ENCODE measurements around the gene GABPB1.

Gene GABPB1

GRCh38 chr15:50344006-50344464 lies 11.0 kb downstream of the GABPB1 start:
- no peak for DNase-seq (ENCODE audit: low read depth in 2 of 2)

GRCh38 chr15:50341616-50342136 lies 13.3 kb downstream of the GABPB1 start:
- no peak for DNase-seq (ENCODE audit: low read depth in 2 of 2)

- no peak for DNase-seq (ENCODE audit: low read depth in 2 of 2)
These were observed 14.6 kb downstream of the GABPB1 start for GRCh38 chr15:50340416-50340815.

- DNase-seq (ENCODE audit: low read depth in 2 of 2), result no peak
These were observed 15.3 kb downstream of the GABPB1 start for GRCh38 chr15:50339717-50340116.

- DNase-seq (ENCODE audit: low read depth in 2 of 2), result no peak
These were observed 19.7 kb downstream of the GABPB1 start for GRCh38 chr15:50335251-50335650.

GRCh38 chr15:50333229-50333628 lies 21.8 kb downstream of the GABPB1 start:
- no peak for DNase-seq (ENCODE audit: low read depth in 2 of 2)

GRCh38 chr15:50330921-50331320 lies 24.1 kb downstream of the GABPB1 start:
- no peak for DNase-seq (ENCODE audit: low read depth in 2 of 2)

- DNase-seq (ENCODE audit: low read depth in 2 of 2), result no peak
These were observed 26.9 kb downstream of the GABPB1 start for GRCh38 chr15:50328116-50328515.

- DNase-seq (ENCODE audit: low read depth in 2 of 2), result no peak
These were observed 33.3 kb downstream of the GABPB1 start for GRCh38 chr15:50321680-50322210.

GRCh38 chr15:50320504-50320903 lies 34.5 kb downstream of the GABPB1 start:
- no peak for DNase-seq (ENCODE audit: low read depth in 2 of 2)

GRCh38 chr15:50318697-50319096 lies 36.3 kb downstream of the GABPB1 start:
- no peak for DNase-seq (ENCODE audit: low read depth in 2 of 2)

- DNase-seq (ENCODE audit: low read depth in 2 of 2), result no peak
These were observed 39.0 kb downstream of the GABPB1 start for GRCh38 chr15:50315814-50316630.

- no peak for DNase-seq (ENCODE audit: low read depth in 2 of 2)
These were observed 42.4 kb downstream of the GABPB1 start for GRCh38 chr15:50312636-50313035.

GRCh38 chr15:50307799-50308198 lies 47.2 kb downstream of the GABPB1 start:
- DNase-seq (ENCODE audit: low read depth in 2 of 2), result no peak

- DNase-seq (ENCODE audit: low read depth in 2 of 2), result no peak
These were observed 50.2 kb downstream of the GABPB1 start for GRCh38 chr15:50304836-50305235.

- no peak for DNase-seq (ENCODE audit: low read depth in 2 of 2)
These were observed 52.4 kb downstream of the GABPB1 start for GRCh38 chr15:50302581-50302980.

- DNase-seq (ENCODE audit: low read depth in 2 of 2), result no peak
These were observed 56.7 kb downstream of the GABPB1 start for GRCh38 chr15:50298340-50298739.

- no peak for DNase-seq (ENCODE audit: low read depth in 2 of 2)
These were observed 59.0 kb downstream of the GABPB1 start for GRCh38 chr15:50295966-50296365.

- DNase-seq (ENCODE audit: low read depth in 2 of 2), result no peak
These were observed 65.2 kb downstream of the GABPB1 start for GRCh38 chr15:50289749-50290148.

GRCh38 chr15:50287324-50288116 lies 67.5 kb downstream of the GABPB1 start:
- no peak for DNase-seq (ENCODE audit: low read depth in 2 of 2)

- DNase-seq (ENCODE audit: low read depth in 2 of 2), result no peak
These were observed 73.6 kb downstream of the GABPB1 start for GRCh38 chr15:50281427-50281826.

GRCh38 chr15:50280271-50280670 lies 74.7 kb downstream of the GABPB1 start:
- DNase-seq (ENCODE audit: low read depth in 2 of 2), result no peak
